HepG2 (cell line): ENCODE data around the gene LITAFD. TPM values are rescaled to one million over a fixed set of nuclear protein-coding genes. Genes with fewer than 3 reads are reported as not detected.
"Not testable (repeated sequence)": the region's sequence is repeated elsewhere in the genome, so short reads cannot be mapped to it uniquely, and the experiment has no call there.

Experiments
- ATAC-seq: fragments of 200-7000 bp; cut with Tn5 transposase; 3 replicates; pipeline ENCODE4 v1.9.1; 2020; ENCODE audit warnings: mild to moderate bottlenecking, moderate library complexity
- BruUV-seq: library from RNA; stranded (reverse); fragments of 400-500 nt; replicated peaks from 2 replicates; lab custom pipeline; 2021; lab: Mats Ljungman, UMichigan
- CTCF ChIA-PET: fragments of 300-600 bp; formaldehyde crosslinking; extraction: SDS; loops from one replicate; lab custom pipeline; 2021; ENCODE audit warnings: low total read pairs, inconsistent platforms, low intra/inter-chr PET ratio; lab: Yijun Ruan, JAX
- POLR2A ChIA-PET: fragments of 350-600 bp; sonication (Branson Sonifier 250); formaldehyde crosslinking; loops from one replicate; lab custom pipeline; 2020; ENCODE audit warnings: antibody characterized with exemption, inconsistent platforms; lab: Yijun Ruan, JAX
- DNase-seq: peaks from one replicate; pipeline ENCODE4 v3.0.0-alpha.2; 2015; ENCODE audit warnings: low spot score
- FAIRE-seq: peaks from 3 replicates; lab custom pipeline; 2011; peaks lifted over from hg19 to GRCh38; lab: Jason Lieb, UNC
- H2AFZ ChIP-seq: one replicate; pipeline ENCODE4 v1.6.1; 2011; ENCODE audit warnings: low read length, inconsistent platforms
- H3K27ac ChIP-seq: fragments of 300-600 bp; 3 replicates; pipeline ENCODE4 v1.8.0; 2011; ENCODE audit warnings: mixed run types, mild to moderate bottlenecking, mixed read lengths, low read length, inconsistent platforms; ENCODE audit not compliant: insufficient read depth; ENCODE audit errors: extremely low read length
- H3K27me3 ChIP-seq, 2 experiments: fragments of 200-600 bp in 1 of 2; 2 replicates in 1 of 2; 3 replicates in 1 of 2; pipeline versions ENCODE4 v1.6.0 to v1.8.0; 2011; ENCODE audit warnings: low read length in 2 of 2, mild to moderate bottlenecking in 2 of 2, moderate library complexity in 2 of 2, inconsistent platforms in 1 of 2; ENCODE audit not compliant: insufficient read depth in 2 of 2, control insufficient read depth in 1 of 2
- H3K36me3 ChIP-seq, 2 experiments: fragments of 200-600 bp in 1 of 2; replicated peaks in 1 of 2; 2 replicates in 1 of 2; 3 replicates in 1 of 2; pipeline versions ENCODE4 v1.5.1 to v1.8.0; 2011; ENCODE audit warnings: low read length in 2 of 2, inconsistent platforms in 1 of 2; ENCODE audit not compliant: insufficient read depth in 2 of 2, control insufficient read depth in 1 of 2
- H3K4me1 ChIP-seq: 2 replicates; pipeline ENCODE4 v1.5.1; 2012; ENCODE audit warnings: low read length, inconsistent platforms; ENCODE audit not compliant: insufficient read depth
- H3K4me2 ChIP-seq: 2 replicates; pipeline ENCODE4 v1.6.0; 2011; ENCODE audit warnings: low read depth, low read length, inconsistent platforms
- H3K4me3 ChIP-seq, 3 experiments: fragments of 200-600 bp in 1 of 3; sonication (generic), shearing (Covaris generic) in 1 of 3; replicated peaks in 1 of 3; 2 replicates each; pipeline ENCODE4 v1.5.1; 2011 to 2016; ENCODE audit warnings: low read length in 3 of 3, inconsistent platforms in 2 of 3, low read depth in 2 of 3, mild to moderate bottlenecking in 2 of 3, control low read depth in 1 of 3, mixed read lengths in 1 of 3; ENCODE audit not compliant: insufficient read depth in 1 of 3
- H3K79me2 ChIP-seq: one replicate; pipeline ENCODE4 v1.6.1; 2011; ENCODE audit warnings: low read length, inconsistent platforms; ENCODE audit not compliant: insufficient read depth
- H3K9ac ChIP-seq: 2 replicates; pipeline ENCODE4 v1.6.0; 2011; ENCODE audit warnings: mild to moderate bottlenecking, low read depth, low read length, inconsistent platforms; ENCODE audit not compliant: insufficient read depth
- H3K9me3 ChIP-seq: 2 replicates; pipeline ENCODE4 v1.5.1; 2012; ENCODE audit warnings: mild to moderate bottlenecking, low read length
- H4K20me1 ChIP-seq: 2 replicates; pipeline ENCODE4 v1.6.0; 2011; ENCODE audit warnings: inconsistent platforms, mild to moderate bottlenecking, low read length, moderate library complexity; ENCODE audit not compliant: insufficient read depth
- MAFK ChIP-seq, 2 experiments: IDR thresholded peaks in 1 of 2; conservative IDR thresholded peaks in 1 of 2; 2 replicates each; pipeline ENCODE4 v1.6.1; 2011; ENCODE audit warnings: improper control_type of control experiment in 2 of 2, low read length in 2 of 2
- MIER3 ChIP-seq: IDR thresholded peaks from 2 replicates; pipeline ENCODE4 v1.6.1; 2016; ENCODE audit warnings: missing compliant biosample characterization, borderline replicate concordance
- PAWR ChIP-seq: sonication (generic); formaldehyde crosslinking; IDR thresholded peaks from 2 replicates; pipeline ENCODE4 v1.4.0; 2020; ENCODE audit warnings: missing genetic modification reagents, mild to moderate bottlenecking, borderline replicate concordance
- POLR2G ChIP-seq: fragments of 200-400 bp; formaldehyde crosslinking; IDR thresholded peaks from 2 replicates; pipeline ENCODE4 v1.6.1; 2018; ENCODE audit warnings: mild to moderate bottlenecking, low read depth, low read length, moderate library complexity
- RBM22 ChIP-seq: fragments of 200-400 bp; formaldehyde crosslinking; optimal IDR thresholded peaks from 2 replicates; pipeline ENCODE3; 2017; ENCODE audit warnings: mild to moderate bottlenecking, low read length, moderate library complexity
- SRF ChIP-seq: IDR thresholded peaks from 2 replicates; pipeline ENCODE4 v1.6.1; 2011; ENCODE audit warnings: mild to moderate bottlenecking, low read depth, low read length, moderate library complexity
- ZNF34 ChIP-seq: sonication (generic); formaldehyde crosslinking; IDR thresholded peaks from 2 replicates; pipeline ENCODE4 v1.4.0; 2020; ENCODE audit warnings: mild to moderate bottlenecking, missing genetic modification reagents, borderline replicate concordance
- ZNF530 ChIP-seq: sonication (generic); formaldehyde crosslinking; IDR thresholded peaks from 2 replicates; pipeline ENCODE4 v1.5.0; 2020; ENCODE audit warnings: low read depth, mild to moderate bottlenecking, missing genetic modification reagents
- ZNF749 ChIP-seq: sonication (generic); formaldehyde crosslinking; IDR thresholded peaks from 2 replicates; pipeline ENCODE4 v1.8.0; 2022; ENCODE audit warnings: mild to moderate bottlenecking, missing genetic modification reagents, moderate library complexity, borderline replicate concordance
- ZNF850 ChIP-seq: sonication (generic); formaldehyde crosslinking; conservative IDR thresholded peaks from 2 replicates; pipeline ENCODE4 v1.9.0; 2021; ENCODE audit warnings: mild to moderate bottlenecking, missing genetic modification reagents
- ZSCAN9 ChIP-seq: IDR thresholded peaks from 2 replicates; pipeline ENCODE4 v1.6.1; 2016; ENCODE audit warnings: borderline replicate concordance
- WGBS: methylation state at CpG from one replicate; pipeline ENCODE4 v1.1.6; 2017; ENCODE audit warnings: low lambda C conversion rate; 5-methylcytosine and 5-hydroxymethylcytosine counted together
- in situ Hi-C: cut with HindIII; loops from 2 replicates; pipeline ENCODE4 v1.10.0; 2017; ENCODE audit warnings: low pct_unique_long_range_greater_than_20kb; ENCODE audit not compliant: extremely low pct_ligation_motif_present
- intact Hi-C: fragments of 100-400 bp; cut with micrococcal nuclease; formaldehyde crosslinking; loops from one replicate; pipeline ENCODE4 v1.10.0; 2022; ENCODE audit not compliant: unreplicated experiment
- polyA plus RNA-seq, 8 experiments: library from polyadenylated mRNA; depleted of rRNA in 3 of 8; stranded (reverse) in 7 of 8; unstranded in 1 of 8; fragments of >200 nt; fragmentation: Illumina TruSeq in 4 of 8; extraction: Trizol in 4 of 8; gene quantifications; 2 replicates each; pipeline versions ENCODE4 v1.2.1 to v1.2.3, GENCODE V29; 2011 to 2016; ENCODE audit warnings: low read depth in 4 of 8, missing spikeins in 1 of 8, mixed read lengths in 1 of 8; ENCODE audit not compliant: insufficient read depth in 1 of 8
- total RNA-seq, 5 experiments: library from RNA; depleted of rRNA; stranded (reverse); fragments of >200 nt; fragmentation: Illumina TruSeq; extraction: Trizol; gene quantifications; 2 replicates each; pipeline ENCODE4 v1.2.3, GENCODE V29; 2016; ENCODE audit warnings: low read depth in 1 of 5
- TF ChIP-seq, protein P1 (sequence below): IDR thresholded peaks from 2 replicates; pipeline ENCODE4 v1.6.1; 2012; ENCODE audit warnings: low read length, improper control_type of control experiment
- TF ChIP-seq, protein P2 (sequence below): fragments of 450-650 bp; IDR thresholded peaks from 2 replicates; pipeline ENCODE4 v1.6.1; 2017

LITAFD gene
- total and polyA plus RNA-seq, 2 of the 13 experiments (the other 11 are each of a cell fraction or from before 2014, with no cell fraction given): not detected

DNA sequence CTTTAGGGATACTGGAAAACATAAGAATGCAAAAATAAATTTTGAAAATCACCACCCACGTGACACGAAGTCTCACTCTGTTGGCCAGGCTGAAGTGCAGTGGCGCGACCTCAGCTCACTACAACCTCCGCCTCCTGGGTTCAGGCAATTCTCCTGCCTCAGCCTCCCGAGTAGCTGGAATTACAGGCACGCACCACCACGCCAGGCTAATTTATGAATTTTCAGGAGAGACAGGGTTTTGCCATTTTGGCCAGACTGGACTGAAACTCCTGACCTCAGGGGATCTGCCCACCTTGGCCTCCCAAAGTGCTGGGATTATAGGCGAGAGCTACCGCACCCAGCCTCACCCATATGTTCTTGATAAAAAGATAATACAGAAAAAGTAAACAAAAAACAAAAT is 35.2 kb downstream of the LITAFD start:
- CTCF ChIA-PET, in situ Hi-C loops, H3K4me3 ChIP-seq, H3K4me2 ChIP-seq, H3K27me3 ChIP-seq, FAIRE-seq, intact Hi-C loops, H3K27ac ChIP-seq, BruUV-seq, DNase-seq, POLR2A ChIA-PET, H3K9ac ChIP-seq, ATAC-seq, H2AFZ ChIP-seq, H3K4me1 ChIP-seq, H4K20me1 ChIP-seq, H3K9me3 ChIP-seq: not testable (repeated sequence)
- peak; percentile 49 for TF ChIP-seq RBM22
- Histone ChIP-seq H3K79me2 (peaks cover 16% of the 10 kb centered on the region), H3K36me3 (peaks cover 71 to 98% of the 10 kb centered on the region in 2 experiments)
- WGBS: 97% methylated on average over 10 of the region's 10 CpGs

DNA sequence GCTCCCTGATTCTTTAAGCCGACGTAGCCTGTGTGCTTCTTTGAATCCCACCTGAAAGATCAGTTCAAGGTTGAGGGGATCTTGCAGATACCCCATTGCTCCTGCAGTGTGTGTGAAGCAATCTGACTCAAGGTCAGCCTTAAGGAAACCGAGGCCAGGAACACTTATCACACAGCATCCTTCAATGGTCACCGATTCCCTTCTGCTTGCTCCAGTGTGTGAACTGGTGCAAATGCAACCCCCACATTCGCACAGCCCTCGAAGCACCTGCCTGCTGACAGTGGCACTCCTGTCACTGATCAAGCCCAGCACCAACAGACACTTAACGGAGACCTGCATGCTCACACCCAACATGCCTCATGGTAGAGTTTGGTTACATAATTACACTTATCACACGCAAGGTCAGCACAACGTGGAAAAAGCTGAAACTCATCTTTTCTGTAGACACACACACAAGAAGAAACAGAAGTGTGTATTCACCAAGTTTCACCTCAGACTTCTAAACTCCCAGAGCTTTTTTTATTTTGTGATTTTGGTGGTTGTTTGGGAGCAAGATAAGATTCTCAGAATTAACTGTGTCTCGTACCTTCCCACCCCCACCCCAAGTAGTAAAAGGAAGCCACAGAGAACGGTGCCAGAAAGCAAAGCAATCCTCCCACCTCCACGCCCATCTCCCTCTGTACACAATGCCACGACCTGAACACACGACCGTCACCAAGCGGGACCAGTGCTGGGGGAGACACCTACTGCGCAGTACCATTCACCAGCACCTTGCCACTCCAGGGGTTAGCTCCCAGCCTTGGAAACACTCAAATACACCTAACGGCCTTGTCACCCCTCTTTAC is 37.2 kb downstream of the LITAFD start:
- intact Hi-C loops: no loop called here
- TF ChIP-seq RBM22: peak; percentile 78
- TF ChIP-seq ZSCAN9 (CRISPR knock-in tag): no peak
- TF ChIP-seq ZNF850 (CRISPR knock-in tag): no peak
- peak; percentile 62 to 76 for TF ChIP-seq MAFK (conservative IDR thresholded peaks at IDR 0.05 in 1 of 2, IDR thresholded peaks at IDR 0.05 in 1 of 2; ENCODE audit: low read length in 2 of 2)
- TF ChIP-seq ZNF34 (CRISPR knock-in tag): no peak
- TF ChIP-seq POLR2G: no peak
- TF ChIP-seq MIER3 (CRISPR knock-in tag): no peak
- TF ChIP-seq, protein P1, sequence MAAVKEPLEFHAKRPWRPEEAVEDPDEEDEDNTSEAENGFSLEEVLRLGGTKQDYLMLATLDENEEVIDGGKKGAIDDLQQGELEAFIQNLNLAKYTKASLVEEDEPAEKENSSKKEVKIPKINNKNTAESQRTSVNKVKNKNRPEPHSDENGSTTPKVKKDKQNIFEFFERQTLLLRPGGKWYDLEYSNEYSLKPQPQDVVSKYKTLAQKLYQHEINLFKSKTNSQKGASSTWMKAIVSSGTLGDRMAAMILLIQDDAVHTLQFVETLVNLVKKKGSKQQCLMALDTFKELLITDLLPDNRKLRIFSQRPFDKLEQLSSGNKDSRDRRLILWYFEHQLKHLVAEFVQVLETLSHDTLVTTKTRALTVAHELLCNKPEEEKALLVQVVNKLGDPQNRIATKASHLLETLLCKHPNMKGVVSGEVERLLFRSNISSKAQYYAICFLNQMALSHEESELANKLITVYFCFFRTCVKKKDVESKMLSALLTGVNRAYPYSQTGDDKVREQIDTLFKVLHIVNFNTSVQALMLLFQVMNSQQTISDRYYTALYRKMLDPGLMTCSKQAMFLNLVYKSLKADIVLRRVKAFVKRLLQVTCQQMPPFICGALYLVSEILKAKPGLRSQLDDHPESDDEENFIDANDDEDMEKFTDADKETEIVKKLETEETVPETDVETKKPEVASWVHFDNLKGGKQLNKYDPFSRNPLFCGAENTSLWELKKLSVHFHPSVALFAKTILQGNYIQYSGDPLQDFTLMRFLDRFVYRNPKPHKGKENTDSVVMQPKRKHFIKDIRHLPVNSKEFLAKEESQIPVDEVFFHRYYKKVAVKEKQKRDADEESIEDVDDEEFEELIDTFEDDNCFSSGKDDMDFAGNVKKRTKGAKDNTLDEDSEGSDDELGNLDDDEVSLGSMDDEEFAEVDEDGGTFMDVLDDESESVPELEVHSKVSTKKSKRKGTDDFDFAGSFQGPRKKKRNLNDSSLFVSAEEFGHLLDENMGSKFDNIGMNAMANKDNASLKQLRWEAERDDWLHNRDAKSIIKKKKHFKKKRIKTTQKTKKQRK: no peak
- no peak for TF ChIP-seq ZNF749 (CRISPR knock-in tag)
- TF ChIP-seq, protein P2, sequence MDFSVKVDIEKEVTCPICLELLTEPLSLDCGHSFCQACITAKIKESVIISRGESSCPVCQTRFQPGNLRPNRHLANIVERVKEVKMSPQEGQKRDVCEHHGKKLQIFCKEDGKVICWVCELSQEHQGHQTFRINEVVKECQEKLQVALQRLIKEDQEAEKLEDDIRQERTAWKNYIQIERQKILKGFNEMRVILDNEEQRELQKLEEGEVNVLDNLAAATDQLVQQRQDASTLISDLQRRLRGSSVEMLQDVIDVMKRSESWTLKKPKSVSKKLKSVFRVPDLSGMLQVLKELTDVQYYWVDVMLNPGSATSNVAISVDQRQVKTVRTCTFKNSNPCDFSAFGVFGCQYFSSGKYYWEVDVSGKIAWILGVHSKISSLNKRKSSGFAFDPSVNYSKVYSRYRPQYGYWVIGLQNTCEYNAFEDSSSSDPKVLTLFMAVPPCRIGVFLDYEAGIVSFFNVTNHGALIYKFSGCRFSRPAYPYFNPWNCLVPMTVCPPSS: no peak
- TF ChIP-seq PAWR (CRISPR knock-in tag): no peak
- TF ChIP-seq SRF: no peak
- TF ChIP-seq ZNF530 (CRISPR knock-in tag): no peak

More for the DNA sequence above, 37.2 kb downstream of the LITAFD start:
- ATAC-seq (peak; percentile 13), FAIRE-seq (no peak), DNase-seq (no peak)
- Histone ChIP-seq H3K4me1 (no peaks in the 10 kb centered on the region), H3K4me2 (no peak overlapping the region), H3K4me3 (no peak overlapping the region), H2AFZ (no peak overlapping the region), H3K9ac (no peak overlapping the region), H3K27ac (no peak overlapping the region), H3K27me3 (no peaks in the 10 kb centered on the region), H3K36me3 (peaks cover 65 to 100% of the 10 kb centered on the region in 2 experiments), H4K20me1 (peaks cover 18% of the 10 kb centered on the region), H3K9me3 (no peaks in the 10 kb centered on the region), H3K79me2 (peaks cover 31% of the 10 kb centered on the region)
- ChIA-PET POLR2A (no interaction called here), CTCF (no interaction called here)
- WGBS: 96% methylated on average over 18 of the region's 18 CpGs
- in situ Hi-C loops: no loop called here
- BruUV-seq: no TSS peak
